ENCODE measurements around the gene TRIM50.
"Not testable (repeated sequence)": the region's sequence is repeated elsewhere in the genome, so short reads cannot be mapped to it uniquely, and the experiment has no call there.

- not testable (repeated sequence) for TF ChIP-seq CTCF (IDR thresholded peaks at IDR 0.05; ENCODE audit: poor library complexity); EZH2 (IDR thresholded peaks at IDR 0.05; ENCODE audit: borderline replicate concordance)
Measured at GRCh38 chr7:73304612-73305387, 23.1 kb downstream of the TRIM50 start.

Data from hepatocyte (in vitro differentiated cells).